Caco-2 (cell line): Measurements from ENCODE around the gene SLC51B. TPM values are rescaled to one million over a fixed set of nuclear protein-coding genes. Genes with fewer than 3 reads are reported as not detected.
A peak's percentile ranks its signal among the peaks of the same experiment; 100 is the strongest.
"Not testable (repeated sequence)": the region's sequence is repeated elsewhere in the genome, so short reads cannot be mapped to it uniquely, and the experiment has no call there.

Experiments used
- BruUV-seq: library from RNA; stranded (reverse); fragments of 400-500 nt; replicated peaks from 2 replicates; lab custom pipeline; 2021; lab: Mats Ljungman, UMichigan
- CTCF ChIA-PET: fragments of 300-600 bp; sonication (Branson Sonifier 250); formaldehyde crosslinking; loops from one replicate; lab custom pipeline; 2022; ENCODE audit warnings: antibody characterized with exemption; lab: Charles Lee
- POLR2A ChIA-PET: fragments of 300-600 bp; sonication (Branson Sonifier 250); formaldehyde crosslinking; loops from one replicate; lab custom pipeline; 2022; ENCODE audit warnings: antibody characterized with exemption; lab: Charles Lee
- DNase-seq, 2 experiments: peaks; one replicate each; pipeline versions ENCODE4 v3.0.0 to v3.0.0-alpha.2; 2020 to 2022
- H3K27me3 ChIP-seq: replicated peaks from 2 replicates; pipeline ENCODE4 v1.6.0; 2011; ENCODE audit warnings: low read length; ENCODE audit not compliant: control insufficient read depth, insufficient read depth
- H3K36me3 ChIP-seq: 2 replicates; pipeline ENCODE4 v1.5.1; 2011; ENCODE audit warnings: low read length; ENCODE audit not compliant: control insufficient read depth, insufficient read depth
- H3K4me1 ChIP-seq: fragments of 250-450 bp; sonication (Bioruptor Pico); 2 replicates; pipeline ENCODE4 v1.5.1; 2020; ENCODE audit warnings: mild to moderate bottlenecking
- H3K4me3 ChIP-seq: 2 replicates; pipeline ENCODE4 v1.5.1; 2011; ENCODE audit warnings: low read depth, mild to moderate bottlenecking, control low read depth, low read length
- H3K9me3 ChIP-seq: fragments of 250-450 bp; sonication (Bioruptor Pico); 2 replicates; pipeline ENCODE4 v1.5.1; 2020; ENCODE audit warnings: mild to moderate bottlenecking, moderate library complexity
- H3K27ac Mint-ChIP-seq: one replicate; pipeline ENCODE4 v1.8.0; 2022; ENCODE audit warnings: mixed read lengths; ENCODE audit not compliant: unreplicated experiment
- H3K27me3 Mint-ChIP-seq: one replicate; pipeline ENCODE4 v1.8.0; 2022; ENCODE audit warnings: mixed read lengths; ENCODE audit not compliant: insufficient read depth, unreplicated experiment
- H3K36me3 Mint-ChIP-seq: one replicate; pipeline ENCODE4 v1.8.0; 2022; ENCODE audit warnings: mild to moderate bottlenecking, mixed read lengths; ENCODE audit not compliant: insufficient read depth, unreplicated experiment
- H3K4me1 Mint-ChIP-seq: one replicate; pipeline ENCODE4 v1.8.0; 2022; ENCODE audit warnings: low read depth, mixed read lengths; ENCODE audit not compliant: unreplicated experiment
- H3K4me3 Mint-ChIP-seq: one replicate; pipeline ENCODE4 v1.8.0; 2022; ENCODE audit warnings: mild to moderate bottlenecking, moderate library complexity, mixed read lengths; ENCODE audit not compliant: unreplicated experiment
- H3K9me3 Mint-ChIP-seq: one replicate; pipeline ENCODE4 v1.8.0; 2022; ENCODE audit warnings: mixed read lengths; ENCODE audit not compliant: unreplicated experiment
- intact Hi-C: fragments of 100-400 bp; cut with micrococcal nuclease; formaldehyde crosslinking; loops from one replicate; pipeline ENCODE4 v1.10.0; 2022; ENCODE audit not compliant: unreplicated experiment
- total RNA-seq: library from RNA; stranded (reverse); gene quantifications from 2 replicates; pipeline ENCODE4 v1.2.3, GENCODE V29; 2022
- TF ChIP-seq, protein P1 (sequence below), 2 experiments: fragments of 200-600 bp in 1 of 2; IDR thresholded peaks; 1 replicate in 1 of 2; 2 replicates in 1 of 2; pipeline versions ENCODE4 v1.5.1 to v1.8.0; 2011 to 2022; ENCODE audit warnings: antibody characterized with exemption in 1 of 2, control low read depth in 1 of 2, inconsistent platforms in 1 of 2, low read depth in 1 of 2, low read length in 1 of 2, mild to moderate bottlenecking in 1 of 2, moderate library complexity in 1 of 2; ENCODE audit not compliant: insufficient read depth in 1 of 2, severe bottlenecking in 1 of 2, unreplicated experiment in 1 of 2

Gene SLC51B
- total RNA-seq, 1 experiment from 2014 or later = 15.4 TPM

DNA sequence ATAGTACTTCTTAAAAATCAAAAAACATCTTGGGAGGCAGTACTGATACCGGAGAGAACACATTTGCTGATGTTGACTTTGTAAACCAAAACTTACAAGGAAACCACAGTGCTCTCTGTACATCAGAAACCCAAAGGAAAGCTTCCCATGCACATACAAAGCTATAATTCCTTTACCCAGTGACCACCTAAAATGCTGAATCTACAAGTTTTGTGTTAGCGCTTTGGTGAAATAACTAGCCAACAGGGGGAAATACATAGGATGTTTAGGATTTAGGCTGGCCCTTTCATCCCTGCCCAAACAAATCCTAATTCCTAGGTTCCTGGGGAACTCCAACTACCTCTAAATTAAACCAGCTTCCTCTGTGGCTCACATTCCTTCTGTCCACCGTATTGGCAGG is 40.2 kb upstream of the SLC51B start:
- no peaks in the 10 kb centered on the region for H3K9me3 ChIP-seq
- intact Hi-C loops = no loop called here
- POLR2A ChIA-PET = no interaction called here
- CTCF ChIA-PET = no interaction called here
- Mint-ChIP-seq H3K36me3 (peaks cover 13% of the 10 kb centered on the region), H3K27me3 (no peaks in the 10 kb centered on the region), H3K4me3 (no peak overlapping the region), H3K4me1 (no peaks in the 10 kb centered on the region), H3K9me3 (no peaks in the 10 kb centered on the region), H3K27ac (no peak overlapping the region)
- no peaks in the 10 kb centered on the region for H3K36me3 ChIP-seq
- no peak for DNase-seq
- H3K27me3 ChIP-seq = no peaks in the 10 kb centered on the region
- TF ChIP-seq, protein P1, sequence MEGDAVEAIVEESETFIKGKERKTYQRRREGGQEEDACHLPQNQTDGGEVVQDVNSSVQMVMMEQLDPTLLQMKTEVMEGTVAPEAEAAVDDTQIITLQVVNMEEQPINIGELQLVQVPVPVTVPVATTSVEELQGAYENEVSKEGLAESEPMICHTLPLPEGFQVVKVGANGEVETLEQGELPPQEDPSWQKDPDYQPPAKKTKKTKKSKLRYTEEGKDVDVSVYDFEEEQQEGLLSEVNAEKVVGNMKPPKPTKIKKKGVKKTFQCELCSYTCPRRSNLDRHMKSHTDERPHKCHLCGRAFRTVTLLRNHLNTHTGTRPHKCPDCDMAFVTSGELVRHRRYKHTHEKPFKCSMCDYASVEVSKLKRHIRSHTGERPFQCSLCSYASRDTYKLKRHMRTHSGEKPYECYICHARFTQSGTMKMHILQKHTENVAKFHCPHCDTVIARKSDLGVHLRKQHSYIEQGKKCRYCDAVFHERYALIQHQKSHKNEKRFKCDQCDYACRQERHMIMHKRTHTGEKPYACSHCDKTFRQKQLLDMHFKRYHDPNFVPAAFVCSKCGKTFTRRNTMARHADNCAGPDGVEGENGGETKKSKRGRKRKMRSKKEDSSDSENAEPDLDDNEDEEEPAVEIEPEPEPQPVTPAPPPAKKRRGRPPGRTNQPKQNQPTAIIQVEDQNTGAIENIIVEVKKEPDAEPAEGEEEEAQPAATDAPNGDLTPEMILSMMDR (IDR thresholded peaks at IDR 0.05; ENCODE audit: insufficient read depth in 1 of 2, low read depth in 1 of 2, low read length in 1 of 2, severe bottlenecking in 1 of 2, unreplicated experiment in 1 of 2) = no peak
- no peak overlapping the region for H3K4me3 ChIP-seq
- BruUV-seq = no TSS peak
- no peaks in the 10 kb centered on the region for H3K4me1 ChIP-seq

DNA sequence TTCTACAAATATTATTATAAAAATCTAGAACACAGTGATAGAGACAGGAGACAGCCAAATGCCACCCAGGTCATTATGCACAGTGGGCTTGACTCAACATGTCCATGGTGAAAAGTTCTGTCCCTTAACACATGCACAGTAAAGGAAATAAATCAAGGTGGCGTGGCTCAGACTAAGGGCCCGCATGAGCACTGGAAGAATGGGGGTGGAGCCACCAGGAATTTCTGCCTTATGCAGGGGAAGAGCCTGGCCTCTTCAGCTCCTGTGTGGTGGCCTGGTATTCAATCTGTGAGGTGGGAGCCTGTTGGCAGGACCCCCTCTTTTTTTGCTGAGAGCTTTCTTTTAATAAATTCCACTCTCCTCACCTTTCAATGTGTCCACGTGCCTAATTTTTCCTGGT is 38.3 kb upstream of the SLC51B start:
- no peak overlapping the region for H3K4me3 ChIP-seq
- H3K9me3 ChIP-seq = no peaks in the 10 kb centered on the region
- no peaks in the 10 kb centered on the region for H3K36me3 ChIP-seq
- DNase-seq = no peak
- ChIA-PET CTCF (no interaction called here), POLR2A (interaction anchor here (0.6 kb wide), 1 partner anchor 359 kb away, joined by 6 read pairs; no protein-coding TSS in a partner anchor)
- TF ChIP-seq, protein P1 (IDR thresholded peaks at IDR 0.05; ENCODE audit: insufficient read depth in 1 of 2, low read depth in 1 of 2, low read length in 1 of 2, severe bottlenecking in 1 of 2, unreplicated experiment in 1 of 2) = no peak
- no peaks in the 10 kb centered on the region for H3K4me1 Mint-ChIP-seq
- no peak overlapping the region for H3K4me3 Mint-ChIP-seq
- H3K27ac Mint-ChIP-seq = no peak overlapping the region
- BruUV-seq = no TSS peak
- H3K36me3 Mint-ChIP-seq = peaks cover 21% of the 10 kb centered on the region
- intact Hi-C loops = no loop called here
- H3K27me3 ChIP-seq = no peaks in the 10 kb centered on the region
- H3K9me3 Mint-ChIP-seq = no peaks in the 10 kb centered on the region
- H3K27me3 Mint-ChIP-seq = no peaks in the 10 kb centered on the region
- no peaks in the 10 kb centered on the region for H3K4me1 ChIP-seq

DNA sequence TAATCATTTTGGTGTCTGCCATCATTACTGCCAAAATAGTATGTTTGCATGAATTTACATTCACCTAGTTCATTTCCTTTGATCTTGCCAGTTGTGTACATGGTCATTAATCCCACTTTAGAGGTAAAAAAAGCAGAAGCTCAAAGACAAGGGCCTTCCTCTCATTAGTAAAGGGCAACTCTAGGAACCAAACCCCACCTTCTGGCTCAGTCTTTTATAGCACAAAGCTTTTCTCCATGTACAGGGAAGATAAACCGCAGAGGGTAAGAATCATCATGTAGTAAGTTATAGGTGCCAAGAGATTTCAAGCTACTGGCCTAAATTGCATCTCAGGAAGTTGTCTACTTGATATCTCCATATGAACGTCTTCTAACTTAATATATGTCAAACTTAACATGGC is 36.2 kb upstream of the SLC51B start:
- intact Hi-C loops = no loop called here
- H3K36me3 Mint-ChIP-seq = peaks cover 21% of the 10 kb centered on the region
- H3K4me1 Mint-ChIP-seq = no peaks in the 10 kb centered on the region
- CTCF ChIA-PET = interaction anchor here (0.8 to 1.6 kb wide), 4 partner anchors 8 to 276 kb away, joined by 3 to 6 read pairs (median 3); partner anchors contain the start of gene SPG21
- H3K27me3 Mint-ChIP-seq = no peaks in the 10 kb centered on the region
- H3K27ac Mint-ChIP-seq = no peak overlapping the region
- H3K36me3 ChIP-seq = no peaks in the 10 kb centered on the region
- no TSS peak for BruUV-seq
- no peaks in the 10 kb centered on the region for H3K9me3 ChIP-seq
- POLR2A ChIA-PET = no interaction called here
- H3K27me3 ChIP-seq = no peaks in the 10 kb centered on the region
- H3K4me3 Mint-ChIP-seq = no peak overlapping the region
- DNase-seq = no peak
- peaks cover 12% of the 10 kb centered on the region for H3K9me3 Mint-ChIP-seq
- TF ChIP-seq, protein P1 (IDR thresholded peaks at IDR 0.05; ENCODE audit: insufficient read depth in 1 of 2, low read depth in 1 of 2, low read length in 1 of 2, severe bottlenecking in 1 of 2, unreplicated experiment in 1 of 2) = peak in 1 of 2 experiments; percentile 36
- no peaks in the 10 kb centered on the region for H3K4me1 ChIP-seq
- no peak overlapping the region for H3K4me3 ChIP-seq

DNA sequence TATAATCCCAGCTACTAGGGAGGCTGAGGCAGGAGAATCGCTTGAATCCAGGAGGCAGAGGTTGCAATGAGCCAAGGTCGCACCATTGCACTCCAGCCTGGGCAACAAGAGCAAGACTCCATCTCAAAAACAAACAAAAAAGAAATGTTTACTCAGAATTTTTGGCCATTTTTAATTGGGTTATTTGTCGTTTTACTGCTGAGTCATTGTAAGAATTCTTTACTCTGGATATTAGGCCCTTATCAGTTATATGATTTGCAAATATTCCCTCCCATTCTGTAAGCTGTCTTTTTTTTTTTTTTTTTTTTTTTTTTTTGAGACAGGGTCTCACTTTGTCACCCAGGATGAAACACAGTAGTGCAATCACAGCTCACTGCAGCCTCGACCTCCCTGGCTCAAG is 34.0 kb upstream of the SLC51B start:
- H3K4me1 ChIP-seq, H3K27me3 Mint-ChIP-seq, H3K36me3 ChIP-seq, H3K27me3 ChIP-seq, DNase-seq, H3K27ac Mint-ChIP-seq, H3K4me1 Mint-ChIP-seq, CTCF ChIA-PET, POLR2A ChIA-PET, H3K4me3 ChIP-seq, H3K9me3 ChIP-seq, BruUV-seq, H3K4me3 Mint-ChIP-seq, intact Hi-C loops: not testable (repeated sequence)
- peaks cover 12% of the 10 kb centered on the region for H3K9me3 Mint-ChIP-seq
- peaks cover 43% of the 10 kb centered on the region for H3K36me3 Mint-ChIP-seq
